ENCODE data around the gene CFAP54. TPM values are rescaled to one million over a fixed set of nuclear protein-coding genes. Genes with fewer than 3 reads are reported as not detected.

The CFAP54 gene
- total RNA-seq, 1 experiment from 2014 or later: 0.64 TPM

- ChIA-PET CTCF (no interaction called here), POLR2A (no interaction called here)
- H3K36me3 ChIP-seq (ENCODE audit: control insufficient read depth, insufficient read depth, low read length): no peaks in the 10 kb centered on the region
- BruUV-seq (replicated peaks): no TSS peak
- H3K27me3 ChIP-seq (ENCODE audit: control insufficient read depth, insufficient read depth, low read length): no peaks in the 10 kb centered on the region
- no peaks in the 10 kb centered on the region; the same call in 1 of the 2 replicates for H3K4me1 ChIP-seq (ENCODE audit: control insufficient read depth, insufficient read depth, low read length)
- H3K27ac ChIP-seq (ENCODE audit: low read length): no peak overlapping the region
- no peak for DNase-seq (ENCODE audit: low read depth, low spot score)
- in situ Hi-C loops (cut with HindIII; ENCODE audit: low pct_unique_long_range_greater_than_20kb, low sequenced_read_pairs): no loop called here
- H3K4me3 ChIP-seq (ENCODE audit: low read depth in 2 of 2, low read length in 2 of 2): no peak overlapping the region
- TF ChIP-seq SIN3A (IDR thresholded peaks at IDR 0.05; ENCODE audit: borderline replicate concordance, insufficient read depth, low read depth, low read length): no peak
- no peak for TF ChIP-seq POLR2AphosphoS5 (IDR thresholded peaks at IDR 0.05; ENCODE audit: low read depth, low read length)
- TF ChIP-seq CTCF (IDR thresholded peaks at IDR 0.05): no peak
- no peak for TF ChIP-seq TCF7L2 (IDR thresholded peaks at IDR 0.05; ENCODE audit: low read depth, low read length)
- TF ChIP-seq REST (IDR thresholded peaks at IDR 0.05; ENCODE audit: insufficient read depth in 1 of 2, low read depth in 2 of 2, low read length in 1 of 2): no peak
- H3K9me3 ChIP-seq (ENCODE audit: control insufficient read depth, insufficient read depth, low read depth, low read length): no peaks in the 10 kb centered on the region
- intact Hi-C loops (cut with micrococcal nuclease; ENCODE audit: unreplicated experiment): no loop called here
- no peak for ATAC-seq
Observed at GRCh38 chr12:96831346-96831745, 342.0 kb downstream of the CFAP54 start.

DNA sequence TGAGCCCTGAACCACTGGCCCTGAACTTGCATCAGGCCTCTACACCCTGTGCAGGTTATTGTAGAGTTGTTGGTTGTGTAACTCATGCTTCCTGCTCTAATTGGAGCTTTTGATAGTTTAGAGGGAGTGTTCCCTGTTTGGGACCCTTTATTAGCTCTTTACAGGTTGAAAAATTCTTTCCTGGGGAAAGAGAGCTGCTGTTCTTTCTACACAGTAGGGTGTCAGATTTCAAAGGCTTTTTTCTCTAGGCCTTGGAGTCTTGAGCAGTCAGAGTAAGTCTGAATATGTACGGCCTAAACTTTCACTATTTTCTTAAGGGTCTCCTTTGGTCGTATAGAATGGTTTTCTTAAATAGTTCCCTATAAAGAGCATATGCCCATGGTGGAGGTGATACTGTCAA, 356.9 kb downstream of the CFAP54 start:
- in situ Hi-C loops (cut with HindIII; ENCODE audit: low pct_unique_long_range_greater_than_20kb, low sequenced_read_pairs): no loop called here
- BruUV-seq (replicated peaks): no TSS peak
- no peak for TF ChIP-seq POLR2AphosphoS5 (IDR thresholded peaks at IDR 0.05; ENCODE audit: low read depth, low read length)
- no peak for TF ChIP-seq SIN3A (IDR thresholded peaks at IDR 0.05; ENCODE audit: borderline replicate concordance, insufficient read depth, low read depth, low read length)
- TF ChIP-seq CTCF (IDR thresholded peaks at IDR 0.05): no peak
- TF ChIP-seq TCF7L2 (IDR thresholded peaks at IDR 0.05; ENCODE audit: low read depth, low read length): no peak
- no peak for TF ChIP-seq REST (IDR thresholded peaks at IDR 0.05; ENCODE audit: insufficient read depth in 1 of 2, low read depth in 2 of 2, low read length in 1 of 2)
- DNase-seq (ENCODE audit: low read depth, low spot score) (no peak), ATAC-seq (no peak)
- H3K4me1 ChIP-seq (ENCODE audit: control insufficient read depth, insufficient read depth, low read length): no peaks in the 10 kb centered on the region
- no peak overlapping the region for H3K4me3 ChIP-seq (ENCODE audit: low read depth in 2 of 2, low read length in 2 of 2)
- CTCF ChIA-PET: no interaction called here
- H3K9me3 ChIP-seq (ENCODE audit: control insufficient read depth, insufficient read depth, low read depth, low read length): no peaks in the 10 kb centered on the region
- H3K27ac ChIP-seq (ENCODE audit: low read length): no peak overlapping the region
- POLR2A ChIA-PET: no interaction called here
- intact Hi-C loops (cut with micrococcal nuclease; ENCODE audit: unreplicated experiment): no loop called here
- no peaks in the 10 kb centered on the region for H3K36me3 ChIP-seq (ENCODE audit: control insufficient read depth, insufficient read depth, low read length)
- no peaks in the 10 kb centered on the region for H3K27me3 ChIP-seq (ENCODE audit: control insufficient read depth, insufficient read depth, low read length)
